Kidney (tissue), 14 donors: ENCODE data around the gene ZFP92. TPM values are rescaled to one million over a fixed set of nuclear protein-coding genes. Genes with fewer than 3 reads are reported as not detected.
A peak's percentile ranks its signal among the peaks of the same experiment; 100 is the strongest.

Experiments used
- DNase-seq, 5 donors: peaks; one replicate each; pipeline ENCODE4 v3.0.0-alpha.2; 2013 to 2020
- FAIRE-seq: peaks from 2 replicates; lab custom pipeline; 2012; peaks lifted over from hg19 to GRCh38; lab: Jason Lieb, UNC
- H3K27ac ChIP-seq, 2 donors: one replicate each; pipeline ENCODE4 v1.7.0; 2013; ENCODE audit warnings: low read depth in 2 of 2, low read length in 2 of 2, inconsistent platforms in 1 of 2
- H3K27me3 ChIP-seq: one replicate; pipeline ENCODE4 v1.7.1; 2013; ENCODE audit warnings: low read length, inconsistent platforms; ENCODE audit not compliant: control insufficient read depth, insufficient read depth
- H3K36me3 ChIP-seq, 3 donors: one replicate each; pipeline versions ENCODE4 v1.7.0 to v1.7.1; 2013; ENCODE audit warnings: low read length in 3 of 3, control low read depth in 1 of 3, inconsistent platforms in 1 of 3; ENCODE audit not compliant: insufficient read depth in 3 of 3, control insufficient read depth in 2 of 3
- H3K4me1 ChIP-seq, 3 donors: one replicate each; pipeline versions ENCODE4 v1.7.0 to v1.7.1; 2013; ENCODE audit warnings: low read length in 3 of 3, inconsistent platforms in 1 of 3, low read depth in 1 of 3; ENCODE audit not compliant: control insufficient read depth in 2 of 3, insufficient read depth in 2 of 3
- H3K4me3 ChIP-seq, 3 donors: one replicate each; pipeline versions ENCODE4 v1.7.0 to v1.8.1; 2013; ENCODE audit warnings: low read length in 3 of 3, control low read depth in 1 of 3, inconsistent platforms in 1 of 3
- H3K9ac ChIP-seq, 3 donors: one replicate each; pipeline versions ENCODE4 v1.7.0 to v1.7.1; 2013; ENCODE audit warnings: low read length in 3 of 3, control low read depth in 1 of 3, inconsistent platforms in 1 of 3
- H3K9me3 ChIP-seq, 3 donors: one replicate each; pipeline versions ENCODE4 v1.7.0 to v1.7.1; 2013; ENCODE audit warnings: low read length in 3 of 3, control low read depth in 1 of 3, inconsistent platforms in 1 of 3; ENCODE audit not compliant: control insufficient read depth in 2 of 3, insufficient read depth in 1 of 3
- intact Hi-C: fragments of 100-400 bp; cut with DNase I; formaldehyde crosslinking; loops from one replicate; pipeline ENCODE4 v1.11.1; 2022
- polyA plus RNA-seq: library from polyadenylated mRNA; stranded (reverse); fragments of 350-450 nt; fragmentation: Illumina TruSeq; extraction: RNeasy Lipid Tissue Mini Kit (QIAGEN cat#74804); gene quantifications from one replicate; pipeline ENCODE4 v1.2.3, GENCODE V29; 2014; ENCODE audit warnings: low read depth, low replicate concordance; ENCODE audit not compliant: insufficient read depth
- total RNA-seq: library from RNA; stranded (reverse); fragmentation: NEBNext Ultra II Directional; extraction: Animal tissue kit (Norgen Biotek cat#: 25700); gene quantifications from one replicate; pipeline ENCODE4 v1.2.1, GENCODE V29; 2021
- TF ChIP-seq, protein P1 (sequence below): IDR thresholded peaks from 3 replicates; pipeline ENCODE4 v1.5.1; 2012; ENCODE audit warnings: mild to moderate bottlenecking, moderate library complexity, borderline replicate concordance; ENCODE audit not compliant: insufficient read depth; ENCODE audit errors: extremely low read depth
- donor health status: control.
- donor health status: control.
- donor health status: control.
- donor health status: control.
- donor health status: control.
- donor health status: DM: yes; HTN: yes; CAD: no.
- donor health status: Normal renal cell carcinoma (clear cell type).

ZFP92 gene
- total and polyA plus RNA-seq, 2 donors from 2014 or later, result 0.47 to 0.91 TPM

DNA sequence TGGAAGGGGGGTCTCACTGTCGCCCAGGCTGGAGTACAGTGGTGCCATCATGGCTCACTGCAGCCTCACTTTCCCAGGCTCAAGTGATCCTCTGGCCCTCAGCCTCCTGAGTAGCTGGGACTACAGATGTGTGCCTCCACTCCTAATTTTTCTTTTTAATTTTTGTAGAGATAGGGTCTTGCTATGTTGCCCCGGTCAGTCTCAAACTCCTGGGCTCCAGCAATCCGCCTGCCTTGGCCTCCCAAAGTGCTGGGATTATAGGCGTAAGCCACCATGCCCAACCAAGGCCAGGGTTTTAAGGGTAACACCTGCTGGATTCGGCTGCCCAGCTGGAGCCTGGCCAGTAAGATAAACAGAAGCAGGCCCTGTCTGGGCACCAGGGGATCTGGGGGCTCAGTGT is 31.2 kb downstream of the ZFP92 start:
- Histone ChIP-seq H3K27me3 (no peaks in the 10 kb centered on the region), H3K36me3 (no peaks in the 10 kb centered on the region), H3K9me3 (no peaks in the 10 kb centered on the region), H3K27ac (no peak overlapping the region), H3K4me1 (no peaks in the 10 kb centered on the region), H3K9ac (no peak overlapping the region), H3K4me3 (no peak overlapping the region)
- TF ChIP-seq, protein P1, sequence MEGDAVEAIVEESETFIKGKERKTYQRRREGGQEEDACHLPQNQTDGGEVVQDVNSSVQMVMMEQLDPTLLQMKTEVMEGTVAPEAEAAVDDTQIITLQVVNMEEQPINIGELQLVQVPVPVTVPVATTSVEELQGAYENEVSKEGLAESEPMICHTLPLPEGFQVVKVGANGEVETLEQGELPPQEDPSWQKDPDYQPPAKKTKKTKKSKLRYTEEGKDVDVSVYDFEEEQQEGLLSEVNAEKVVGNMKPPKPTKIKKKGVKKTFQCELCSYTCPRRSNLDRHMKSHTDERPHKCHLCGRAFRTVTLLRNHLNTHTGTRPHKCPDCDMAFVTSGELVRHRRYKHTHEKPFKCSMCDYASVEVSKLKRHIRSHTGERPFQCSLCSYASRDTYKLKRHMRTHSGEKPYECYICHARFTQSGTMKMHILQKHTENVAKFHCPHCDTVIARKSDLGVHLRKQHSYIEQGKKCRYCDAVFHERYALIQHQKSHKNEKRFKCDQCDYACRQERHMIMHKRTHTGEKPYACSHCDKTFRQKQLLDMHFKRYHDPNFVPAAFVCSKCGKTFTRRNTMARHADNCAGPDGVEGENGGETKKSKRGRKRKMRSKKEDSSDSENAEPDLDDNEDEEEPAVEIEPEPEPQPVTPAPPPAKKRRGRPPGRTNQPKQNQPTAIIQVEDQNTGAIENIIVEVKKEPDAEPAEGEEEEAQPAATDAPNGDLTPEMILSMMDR, result no peak
- no peak for FAIRE-seq
- intact Hi-C loops, result no loop called here
- DNase-seq, result no peak

DNA sequence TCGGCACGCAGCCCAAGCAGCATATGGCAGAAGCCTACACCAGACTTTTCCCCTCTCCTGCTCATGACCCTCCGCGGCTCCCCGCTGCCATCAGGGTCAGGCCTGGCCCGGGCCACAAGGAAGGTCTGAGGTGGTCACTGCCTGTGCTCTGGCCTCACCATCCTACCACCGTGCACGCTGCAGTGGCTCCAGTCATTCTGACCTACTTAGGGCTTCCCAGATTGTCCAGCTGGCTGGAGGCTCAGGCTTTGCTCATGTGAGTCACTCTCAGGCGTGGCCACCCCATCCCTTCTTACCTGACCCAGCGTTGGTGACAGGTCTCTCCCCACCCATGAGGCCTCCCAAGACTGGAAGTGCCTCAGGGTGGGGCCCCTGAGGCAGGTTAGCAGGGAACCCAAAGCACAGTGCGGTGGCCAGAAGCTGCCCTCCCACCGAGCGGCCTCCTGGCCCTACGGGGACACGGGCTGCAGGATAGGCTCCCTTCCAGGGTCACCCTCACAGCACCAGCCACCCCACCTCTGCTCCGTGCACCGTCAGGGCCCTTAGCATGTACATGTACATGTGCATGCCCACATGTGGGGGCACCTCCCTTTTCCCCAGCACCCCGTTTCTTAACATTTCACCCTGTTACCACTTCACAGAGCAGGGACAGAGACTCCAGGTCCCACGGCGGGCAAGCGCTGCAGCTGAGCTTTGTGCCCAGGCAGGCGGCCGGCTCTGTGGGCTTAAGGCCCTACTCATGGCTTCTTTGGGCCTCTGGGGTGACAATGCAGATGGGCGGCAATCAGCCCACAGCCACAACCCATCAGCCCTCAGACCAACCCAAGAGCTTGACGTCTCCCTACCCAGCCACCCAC is 32.4 kb downstream of the ZFP92 start:
- Histone ChIP-seq H3K36me3 (no peaks in the 10 kb centered on the region), H3K27me3 (no peaks in the 10 kb centered on the region), H3K4me1 (no peaks in the 10 kb centered on the region), H3K9me3 (no peaks in the 10 kb centered on the region), H3K27ac (no peak overlapping the region), H3K4me3 (no peak overlapping the region), H3K9ac (no peak overlapping the region)
- TF ChIP-seq, protein P1, result no peak
- DNase-seq, result peak in 1 of 5 donors; percentile 18
- no peak for FAIRE-seq
- intact Hi-C loops, result no loop called here

DNA sequence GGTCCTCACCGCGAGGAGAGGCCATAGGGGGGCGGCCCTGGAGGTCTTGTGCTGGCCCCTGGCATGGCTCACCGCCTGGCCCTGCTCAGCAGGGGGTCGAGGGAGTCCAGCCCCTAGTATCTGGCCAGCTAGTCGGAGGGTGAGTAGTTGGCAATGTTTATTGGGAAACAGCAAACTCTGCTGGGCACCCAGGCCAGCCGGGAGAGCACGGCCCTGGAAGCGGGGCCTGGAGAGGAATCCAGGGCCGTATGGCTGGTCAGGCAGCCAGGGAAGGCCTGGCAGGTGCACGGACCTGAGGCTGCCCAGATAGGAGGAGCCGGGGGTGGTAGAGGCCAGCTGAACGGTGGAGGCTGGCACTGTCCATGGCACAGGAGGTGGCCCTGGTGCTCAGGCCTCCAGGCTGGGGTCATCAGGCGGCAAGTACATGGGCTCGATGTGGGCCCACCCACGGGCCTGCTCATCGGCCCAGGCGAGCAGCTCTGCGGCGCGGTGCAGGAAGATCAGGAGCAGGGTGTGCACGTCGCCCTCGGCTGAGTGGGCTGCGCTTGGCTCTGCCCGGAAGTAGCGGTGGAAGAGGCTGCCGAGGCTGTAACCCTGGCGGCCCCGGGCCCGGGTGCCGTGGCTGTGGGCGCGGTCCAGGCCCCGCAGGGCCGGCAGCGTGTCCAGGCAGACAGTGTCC is 33.2 kb downstream of the ZFP92 start:
- TF ChIP-seq, protein P1, result no peak
- Histone ChIP-seq H3K9me3 (no peaks in the 10 kb centered on the region), H3K9ac (no peak overlapping the region), H3K4me1 (no peaks in the 10 kb centered on the region), H3K27ac (no peak overlapping the region), H3K36me3 (no peaks in the 10 kb centered on the region), H3K4me3 (no peak overlapping the region), H3K27me3 (no peaks in the 10 kb centered on the region)
- DNase-seq, result no peak
- FAIRE-seq, result no peak
- intact Hi-C loops, result no loop called here
